Activated T-cell treated with anti-CD3 and anti-CD28 coated beads, Interleukin-2, amount 50 U/mL, for 1 hour (primary cell): ENCODE results near the gene MTA3.
A peak's percentile ranks its signal among the peaks of the same experiment; 100 is the strongest.
"Not testable (repeated sequence)": the region's sequence is repeated elsewhere in the genome, so short reads cannot be mapped to it uniquely, and the experiment has no call there.

Source experiments
- DNase-seq: peaks from one replicate; pipeline ENCODE4 v3.0.0-alpha.2; 2020

The MTA3 gene

GRCh38 chr2:42614838-42615237 is 46.4 kb downstream of the MTA3 start:
- DNase-seq, result no peak

GRCh38 chr2:42618116-42618515 is 49.7 kb downstream of the MTA3 start:
- no peak for DNase-seq

GRCh38 chr2:42618972-42619371 is 50.5 kb downstream of the MTA3 start:
- DNase-seq, result no peak

GRCh38 chr2:42621626-42622025 is 53.2 kb downstream of the MTA3 start:
- DNase-seq, result not testable (repeated sequence)

GRCh38 chr2:42622943-42623676 is 54.7 kb downstream of the MTA3 start:
- DNase-seq, result no peak

- no peak for DNase-seq
Measured at GRCh38 chr2:42624047-42624446, 55.6 kb downstream of the MTA3 start.

- DNase-seq, result not testable (repeated sequence)
Measured at GRCh38 chr2:42628024-42628423, 59.6 kb downstream of the MTA3 start.

- DNase-seq, result no peak
Measured at GRCh38 chr2:42636934-42637333, 68.5 kb downstream of the MTA3 start.

GRCh38 chr2:42638080-42638784 is 69.8 kb downstream of the MTA3 start:
- DNase-seq, result no peak

GRCh38 chr2:42639340-42640077 is 71.1 kb downstream of the MTA3 start:
- DNase-seq, result no peak

GRCh38 chr2:42640261-42640660 is 71.8 kb downstream of the MTA3 start:
- no peak for DNase-seq

- not testable (repeated sequence) for DNase-seq
Measured at GRCh38 chr2:42642371-42642770, 73.9 kb downstream of the MTA3 start.

GRCh38 chr2:42645551-42645950 is 77.1 kb downstream of the MTA3 start:
- DNase-seq, result no peak

GRCh38 chr2:42648796-42649195 is 80.4 kb downstream of the MTA3 start:
- DNase-seq, result no peak

GRCh38 chr2:42651057-42651456 is 82.6 kb downstream of the MTA3 start:
- no peak for DNase-seq

- DNase-seq, result no peak
Measured at GRCh38 chr2:42652086-42652485, 83.7 kb downstream of the MTA3 start.

GRCh38 chr2:42653039-42653438 is 84.6 kb downstream of the MTA3 start:
- no peak for DNase-seq

- DNase-seq, result no peak
Measured at GRCh38 chr2:42653908-42654445, 85.5 kb downstream of the MTA3 start.

GRCh38 chr2:42658306-42658705 is 89.9 kb downstream of the MTA3 start:
- no peak for DNase-seq

- no peak for DNase-seq
Measured at GRCh38 chr2:42659609-42660008, 91.2 kb downstream of the MTA3 start.

GRCh38 chr2:42663106-42663780 is 94.8 kb downstream of the MTA3 start:
- DNase-seq, result peak; percentile 63

- DNase-seq, result no peak
Measured at GRCh38 chr2:42663828-42664227, 95.4 kb downstream of the MTA3 start.

GRCh38 chr2:42673989-42674579 is 105.7 kb downstream of the MTA3 start:
- no peak for DNase-seq
